ENCODE measurements around the gene BID.

BID gene

GRCh38 chr22:17782621-17783020 lies 8.4 kb upstream of the BID start:
- no peak for DNase-seq

GRCh38 chr22:17782158-17782557 lies 7.9 kb upstream of the BID start:
- no peak for DNase-seq

- peak; percentile 67 for DNase-seq
Observed at GRCh38 chr22:17781319-17782031, 7.2 kb upstream of the BID start.

GRCh38 chr22:17780741-17781318 lies 6.6 kb upstream of the BID start:
- DNase-seq = no peak

- no peak for DNase-seq
Observed at GRCh38 chr22:17780116-17780740, 6.0 kb upstream of the BID start.

GRCh38 chr22:17779286-17780115 lies 5.2 kb upstream of the BID start:
- peak; percentile 72 for DNase-seq

- DNase-seq = no peak
Observed at GRCh38 chr22:17778412-17778976, 4.2 kb upstream of the BID start.

GRCh38 chr22:17777717-17778044 lies 3.4 kb upstream of the BID start:
- DNase-seq = no peak

- DNase-seq = peak; percentile 84
Observed at GRCh38 chr22:17777005-17777716, 2.9 kb upstream of the BID start.

GRCh38 chr22:17775781-17776465 lies 1.7 kb upstream of the BID start:
- no peak for DNase-seq

GRCh38 chr22:17774926-17775685 lies 837 bp upstream of the BID start:
- no peak for DNase-seq

- peak; percentile 68 for DNase-seq
Observed at GRCh38 chr22:17773606-17774205, 563 bp downstream of the BID start.

GRCh38 chr22:17772958-17773605 lies 1.2 kb downstream of the BID start:
- DNase-seq = no peak

- no peak for DNase-seq
Observed at GRCh38 chr22:17772249-17772957, 1.9 kb downstream of the BID start.

- no peak for DNase-seq
Observed at GRCh38 chr22:17770180-17771077, 3.8 kb downstream of the BID start.

GRCh38 chr22:17769716-17770082 lies 4.6 kb downstream of the BID start:
- no peak for DNase-seq

GRCh38 chr22:17769013-17769715 lies 5.1 kb downstream of the BID start:
- DNase-seq = no peak

All from activated CD4-positive, alpha-beta T cell treated with anti-CD3 and anti-CD28 coated beads, Interleukin-2, Interleukin-6, amounts not matched to agents 100 ng/mL and 50 ng/mL, durations not matched to agents 16 hours and 8 hours (primary cell).